Measurements from ENCODE around the gene TRIM17. TPM values are rescaled to one million over a fixed set of nuclear protein-coding genes. Genes with fewer than 3 reads are reported as not detected.

The TRIM17 gene
- polyA plus RNA-seq, 3 donors = not detected

DNA sequence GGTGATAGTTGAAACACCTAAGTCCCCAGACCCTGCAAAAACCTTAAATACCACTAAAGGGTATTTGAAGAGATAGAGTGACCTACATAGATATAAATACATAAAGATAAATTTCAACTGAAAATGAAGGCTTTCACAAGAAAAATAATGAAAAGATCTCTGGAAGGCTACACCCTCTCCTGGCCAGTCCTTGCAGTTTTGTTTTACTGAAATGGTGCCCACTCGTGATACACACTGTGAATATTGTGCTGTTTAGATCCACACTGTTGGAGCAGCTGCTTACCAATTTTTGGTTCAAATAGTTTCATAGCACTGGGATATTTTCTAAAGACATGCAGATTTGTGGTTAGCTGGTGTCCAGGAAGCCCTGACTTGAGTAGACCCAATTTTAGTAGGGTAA lies 39.1 kb upstream of the TRIM17 start:
- H3K9me3 Mint-ChIP-seq = peaks cover 0 to 14% (median 6%) of the 10 kb centered on the region in 7 donors
- peaks cover 39 to 49% of the 10 kb centered on the region in 2 donors for H3K4me1 ChIP-seq (ENCODE audit: control insufficient read depth in 1 of 2, insufficient read depth in 2 of 2, low read length in 2 of 2)
- 29% methylated on average over 1 of the region's 1 CpG for whole genome bisulfite sequencing (ENCODE audit: insufficient coverage)

DNA sequence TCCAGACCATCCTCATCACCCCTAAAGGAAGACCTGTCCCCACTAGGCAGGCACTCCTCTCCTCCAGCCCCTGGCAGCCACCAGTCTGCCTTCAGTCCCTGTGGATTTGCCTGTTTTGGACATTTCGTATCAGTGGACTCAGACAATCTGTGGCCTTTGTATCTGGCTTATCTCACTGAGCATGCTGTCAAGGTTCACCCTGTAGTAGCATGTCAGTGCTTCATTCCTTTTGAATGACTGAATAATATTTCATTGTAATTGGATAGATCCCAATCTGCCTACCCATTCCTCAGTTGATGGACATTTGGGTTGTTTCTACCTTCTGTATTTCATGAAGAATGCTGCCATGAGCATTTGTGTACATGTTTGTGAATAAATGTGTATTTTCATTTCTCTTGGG lies 37.6 kb upstream of the TRIM17 start:
- DNase-seq = no peak
- H3K36me3 ChIP-seq (replicated peaks in 1 of 2; ENCODE audit: control insufficient read depth in 1 of 2, insufficient read depth in 2 of 2, low read length in 2 of 2) = no peaks in the 10 kb centered on the region
- no peak overlapping the region for H3K27ac ChIP-seq (ENCODE audit: low read depth in 1 of 2, low read length in 2 of 2)
- H3K27me3 Mint-ChIP-seq (ENCODE audit: low read depth in 3 of 3) = peaks cover 9 to 37% (median 35%) of the 10 kb centered on the region in 3 donors
- no peaks in the 10 kb centered on the region for H3K9me3 ChIP-seq (replicated peaks in 1 of 2; ENCODE audit: control insufficient read depth in 1 of 2, insufficient read depth in 1 of 2, low read length in 2 of 2)
- no peak overlapping the region for H3K4me3 Mint-ChIP-seq
- intact Hi-C loops (cut with micrococcal nuclease) = loop anchor here in 1 of 2 donors (5.0 kb wide), 1 partner anchor 47 kb away; the partner anchor contains the start of gene TRIM11
- H3K4me3 ChIP-seq (replicated peaks in 1 of 3; ENCODE audit: low read depth in 2 of 3, low read length in 3 of 3) = no peak overlapping the region
- H3K9ac ChIP-seq (ENCODE audit: insufficient read depth, low read length, poor library complexity, severe bottlenecking) = no peak overlapping the region
- no peaks in the 10 kb centered on the region for H4K20me1 ChIP-seq (ENCODE audit: insufficient read depth, low read length)
- H3K4me2 ChIP-seq (replicated peaks; ENCODE audit: extremely low read depth, low read length, poor library complexity, severe bottlenecking) = no peak overlapping the region
- peaks cover 4% of the 10 kb centered on the region for H3K79me2 ChIP-seq (ENCODE audit: insufficient read depth, low read length)
- peaks cover 0 to 14% (median 6%) of the 10 kb centered on the region in 7 donors for H3K9me3 Mint-ChIP-seq
- 100% methylated on average over 1 of the region's 1 CpG for WGBS (ENCODE audit: insufficient coverage)
- peaks cover 0 to 4% of the 10 kb centered on the region in 2 donors for H3K36me3 Mint-ChIP-seq
- H3K27me3 ChIP-seq (ENCODE audit: control insufficient read depth in 2 of 2, insufficient read depth in 2 of 2, low read length in 2 of 2) = peaks cover 0 to 19% of the 10 kb centered on the region in 2 donors
- H3K27ac Mint-ChIP-seq = no peak overlapping the region
- TF ChIP-seq, protein P1, sequence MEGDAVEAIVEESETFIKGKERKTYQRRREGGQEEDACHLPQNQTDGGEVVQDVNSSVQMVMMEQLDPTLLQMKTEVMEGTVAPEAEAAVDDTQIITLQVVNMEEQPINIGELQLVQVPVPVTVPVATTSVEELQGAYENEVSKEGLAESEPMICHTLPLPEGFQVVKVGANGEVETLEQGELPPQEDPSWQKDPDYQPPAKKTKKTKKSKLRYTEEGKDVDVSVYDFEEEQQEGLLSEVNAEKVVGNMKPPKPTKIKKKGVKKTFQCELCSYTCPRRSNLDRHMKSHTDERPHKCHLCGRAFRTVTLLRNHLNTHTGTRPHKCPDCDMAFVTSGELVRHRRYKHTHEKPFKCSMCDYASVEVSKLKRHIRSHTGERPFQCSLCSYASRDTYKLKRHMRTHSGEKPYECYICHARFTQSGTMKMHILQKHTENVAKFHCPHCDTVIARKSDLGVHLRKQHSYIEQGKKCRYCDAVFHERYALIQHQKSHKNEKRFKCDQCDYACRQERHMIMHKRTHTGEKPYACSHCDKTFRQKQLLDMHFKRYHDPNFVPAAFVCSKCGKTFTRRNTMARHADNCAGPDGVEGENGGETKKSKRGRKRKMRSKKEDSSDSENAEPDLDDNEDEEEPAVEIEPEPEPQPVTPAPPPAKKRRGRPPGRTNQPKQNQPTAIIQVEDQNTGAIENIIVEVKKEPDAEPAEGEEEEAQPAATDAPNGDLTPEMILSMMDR (IDR thresholded peaks at IDR 0.05) = no peak
- H3K4me1 ChIP-seq (ENCODE audit: control insufficient read depth in 1 of 2, insufficient read depth in 2 of 2, low read length in 2 of 2) = peaks cover 32 to 44% of the 10 kb centered on the region in 2 donors
- H2AFZ ChIP-seq (ENCODE audit: insufficient read depth, low read depth, low read length, poor library complexity, severe bottlenecking) = no peak overlapping the region
- H3K4me1 Mint-ChIP-seq = peaks cover 42% of the 10 kb centered on the region

More for the DNA sequence above, 39.1 kb upstream of the TRIM17 start:
- Mint-ChIP-seq H3K4me1 (peaks cover 44% of the 10 kb centered on the region), H3K36me3 (peaks cover 0 to 4% of the 10 kb centered on the region in 2 donors), H3K27me3 (ENCODE audit: low read depth in 3 of 3) (peaks cover 19 to 44% (median 42%) of the 10 kb centered on the region in 3 donors), H3K4me3 (peak overlapping the region; percentile 30 to 56), H3K27ac (no peak overlapping the region)
- peaks cover under 1 to 26% of the 10 kb centered on the region in 2 donors for H3K27me3 ChIP-seq (ENCODE audit: control insufficient read depth in 2 of 2, insufficient read depth in 2 of 2, low read length in 2 of 2)
- no peaks in the 10 kb centered on the region for H4K20me1 ChIP-seq (ENCODE audit: insufficient read depth, low read length)
- no peak overlapping the region for H2AFZ ChIP-seq (ENCODE audit: insufficient read depth, low read depth, low read length, poor library complexity, severe bottlenecking)
- TF ChIP-seq, protein P1 (IDR thresholded peaks at IDR 0.05) = no peak
- H3K9ac ChIP-seq (ENCODE audit: insufficient read depth, low read length, poor library complexity, severe bottlenecking) = no peak overlapping the region
- H3K9me3 ChIP-seq (replicated peaks in 1 of 2; ENCODE audit: control insufficient read depth in 1 of 2, insufficient read depth in 1 of 2, low read length in 2 of 2) = no peaks in the 10 kb centered on the region
- no peak overlapping the region for H3K4me2 ChIP-seq (replicated peaks; ENCODE audit: extremely low read depth, low read length, poor library complexity, severe bottlenecking)
- intact Hi-C loops (cut with micrococcal nuclease) = loop anchor here in 1 of 2 donors (5.0 kb wide), 1 partner anchor 343 kb away; no protein-coding TSS in a partner anchor
- no peaks in the 10 kb centered on the region for H3K36me3 ChIP-seq (replicated peaks in 1 of 2; ENCODE audit: control insufficient read depth in 1 of 2, insufficient read depth in 2 of 2, low read length in 2 of 2)
- no peak overlapping the region for H3K27ac ChIP-seq (ENCODE audit: low read depth in 1 of 2, low read length in 2 of 2)
- no peak overlapping the region for H3K4me3 ChIP-seq (replicated peaks in 1 of 3; ENCODE audit: low read depth in 2 of 3, low read length in 3 of 3)
- peaks cover 4% of the 10 kb centered on the region for H3K79me2 ChIP-seq (ENCODE audit: insufficient read depth, low read length)
- no peak for DNase-seq
